ENCODE results near the gene TMEM72.

The TMEM72 gene

DNA sequence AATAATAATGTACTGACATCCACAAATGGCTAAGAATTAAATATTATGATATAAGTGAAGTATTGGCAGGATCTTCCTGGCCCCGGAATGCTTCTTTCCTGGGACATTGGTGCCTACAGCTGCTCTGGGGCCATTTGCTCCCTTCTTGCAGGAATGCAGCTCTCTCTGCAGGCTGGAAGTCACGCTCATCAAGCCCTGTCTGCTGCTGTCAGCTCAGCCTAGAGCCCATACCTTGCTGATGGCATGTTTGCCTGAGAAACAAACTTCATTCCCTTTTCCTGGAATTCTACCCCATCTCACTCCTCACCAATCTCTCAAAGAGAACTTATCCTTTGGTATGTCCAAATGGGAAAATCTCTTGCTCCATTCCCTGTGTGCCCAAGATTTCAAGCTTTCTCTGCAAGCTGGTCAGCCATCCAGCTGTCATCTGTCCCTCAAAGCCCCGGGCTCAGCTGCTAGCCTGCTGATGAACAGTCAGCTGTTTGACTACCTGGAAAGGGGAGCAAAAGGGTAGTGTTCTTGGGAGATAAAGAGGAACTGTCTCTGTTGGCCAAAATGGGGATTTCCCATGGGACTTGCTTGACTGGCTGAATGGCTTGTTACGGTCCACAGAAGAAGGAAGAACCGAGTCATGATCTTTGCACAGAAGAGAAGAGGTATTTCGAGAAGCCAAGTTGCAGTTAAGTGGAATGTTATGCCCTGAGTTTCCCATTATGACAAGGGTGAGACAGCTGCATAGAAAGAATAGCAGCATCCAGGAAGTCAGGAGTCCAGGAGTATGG lies 36.4 kb downstream of the TMEM72 start:
- DNase-seq (ENCODE audit: low spot score), result peak; percentile 50
- TF ChIP-seq, protein P1, sequence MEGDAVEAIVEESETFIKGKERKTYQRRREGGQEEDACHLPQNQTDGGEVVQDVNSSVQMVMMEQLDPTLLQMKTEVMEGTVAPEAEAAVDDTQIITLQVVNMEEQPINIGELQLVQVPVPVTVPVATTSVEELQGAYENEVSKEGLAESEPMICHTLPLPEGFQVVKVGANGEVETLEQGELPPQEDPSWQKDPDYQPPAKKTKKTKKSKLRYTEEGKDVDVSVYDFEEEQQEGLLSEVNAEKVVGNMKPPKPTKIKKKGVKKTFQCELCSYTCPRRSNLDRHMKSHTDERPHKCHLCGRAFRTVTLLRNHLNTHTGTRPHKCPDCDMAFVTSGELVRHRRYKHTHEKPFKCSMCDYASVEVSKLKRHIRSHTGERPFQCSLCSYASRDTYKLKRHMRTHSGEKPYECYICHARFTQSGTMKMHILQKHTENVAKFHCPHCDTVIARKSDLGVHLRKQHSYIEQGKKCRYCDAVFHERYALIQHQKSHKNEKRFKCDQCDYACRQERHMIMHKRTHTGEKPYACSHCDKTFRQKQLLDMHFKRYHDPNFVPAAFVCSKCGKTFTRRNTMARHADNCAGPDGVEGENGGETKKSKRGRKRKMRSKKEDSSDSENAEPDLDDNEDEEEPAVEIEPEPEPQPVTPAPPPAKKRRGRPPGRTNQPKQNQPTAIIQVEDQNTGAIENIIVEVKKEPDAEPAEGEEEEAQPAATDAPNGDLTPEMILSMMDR (IDR thresholded peaks at IDR 0.05; ENCODE audit: extremely low read depth, missing control alignments), result no peak

DNA sequence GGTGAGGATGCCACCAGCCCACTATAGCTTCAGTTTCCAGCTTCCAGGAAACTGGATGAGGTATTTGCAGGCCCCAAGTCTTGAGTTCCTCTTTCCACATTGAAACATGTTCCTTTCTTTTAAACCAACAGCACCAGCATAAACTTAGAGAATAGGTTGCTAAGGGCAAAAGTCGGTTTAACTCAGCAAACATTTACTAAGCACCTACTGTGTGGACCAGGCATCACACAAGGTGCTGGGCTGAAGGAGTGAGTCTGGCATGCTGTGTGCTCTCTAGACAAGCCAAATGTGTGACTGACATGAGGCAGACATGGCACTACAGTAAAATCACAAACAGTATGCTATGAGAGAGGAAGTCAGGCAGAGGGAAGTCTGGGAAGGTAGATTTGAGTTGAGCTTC lies 37.5 kb downstream of the TMEM72 start:
- TF ChIP-seq, protein P1 (IDR thresholded peaks at IDR 0.05; ENCODE audit: extremely low read depth, missing control alignments), result no peak

DNA sequence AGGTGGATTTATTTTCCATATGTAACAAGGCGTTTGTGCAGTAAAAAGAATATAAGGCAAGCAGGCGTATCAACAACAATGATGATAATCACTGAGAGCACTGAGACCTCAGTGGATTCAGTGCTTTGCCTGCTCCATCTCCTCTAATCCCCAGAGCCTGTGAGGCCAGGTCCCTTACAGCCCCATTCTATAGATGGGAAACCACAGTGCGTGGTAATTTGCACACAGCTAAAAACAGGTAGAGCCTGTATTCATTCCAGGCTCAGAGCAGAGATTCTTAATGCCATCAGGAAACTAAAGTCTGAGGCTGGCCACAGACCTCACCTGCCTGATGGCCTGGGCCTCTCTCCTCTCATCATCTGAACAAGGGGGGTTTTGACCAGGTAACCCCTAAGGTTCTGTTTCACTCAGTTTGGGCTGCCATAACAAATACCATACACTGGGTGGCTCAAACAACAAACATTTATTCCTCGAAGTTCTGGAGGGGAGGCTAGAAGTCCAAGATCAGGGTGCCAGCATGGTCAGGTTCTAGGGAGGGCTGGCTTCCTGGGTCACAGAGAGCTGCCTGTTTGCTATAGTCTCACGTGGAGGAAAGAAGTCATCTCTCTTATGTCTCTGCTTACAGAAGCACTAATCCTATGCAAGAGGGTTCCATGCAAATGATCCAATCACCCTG lies 38.1 kb downstream of the TMEM72 start:
- TF ChIP-seq, protein P1 (IDR thresholded peaks at IDR 0.05; ENCODE audit: extremely low read depth, missing control alignments), result no peak
- no peak for DNase-seq (ENCODE audit: low spot score)

More for the DNA sequence above, 37.5 kb downstream of the TMEM72 start:
- no peak for DNase-seq (ENCODE audit: low spot score)

DNA sequence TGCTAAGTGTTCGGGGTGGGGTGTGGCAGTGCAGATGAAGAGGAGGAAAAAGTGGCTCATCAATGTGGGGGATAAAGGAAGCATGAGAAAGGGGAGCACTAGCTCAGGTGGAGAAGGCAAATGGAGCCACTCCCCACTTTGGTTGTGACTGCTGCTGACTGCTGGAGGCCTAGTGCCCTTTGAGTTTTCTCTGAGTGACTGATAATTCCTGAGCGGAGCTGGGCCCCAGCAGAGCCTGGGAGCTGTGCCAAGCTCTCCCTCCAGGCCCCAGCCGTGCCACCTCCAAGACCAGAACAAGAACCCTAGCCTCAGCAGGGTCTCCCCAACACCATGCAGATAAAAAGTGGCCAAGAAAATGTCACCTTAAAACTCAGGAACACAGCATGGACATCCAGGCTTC lies 38.8 kb downstream of the TMEM72 start:
- TF ChIP-seq, protein P1 (IDR thresholded peaks at IDR 0.05; ENCODE audit: extremely low read depth, missing control alignments), result no peak
- no peak for DNase-seq (ENCODE audit: low spot score)

DNA sequence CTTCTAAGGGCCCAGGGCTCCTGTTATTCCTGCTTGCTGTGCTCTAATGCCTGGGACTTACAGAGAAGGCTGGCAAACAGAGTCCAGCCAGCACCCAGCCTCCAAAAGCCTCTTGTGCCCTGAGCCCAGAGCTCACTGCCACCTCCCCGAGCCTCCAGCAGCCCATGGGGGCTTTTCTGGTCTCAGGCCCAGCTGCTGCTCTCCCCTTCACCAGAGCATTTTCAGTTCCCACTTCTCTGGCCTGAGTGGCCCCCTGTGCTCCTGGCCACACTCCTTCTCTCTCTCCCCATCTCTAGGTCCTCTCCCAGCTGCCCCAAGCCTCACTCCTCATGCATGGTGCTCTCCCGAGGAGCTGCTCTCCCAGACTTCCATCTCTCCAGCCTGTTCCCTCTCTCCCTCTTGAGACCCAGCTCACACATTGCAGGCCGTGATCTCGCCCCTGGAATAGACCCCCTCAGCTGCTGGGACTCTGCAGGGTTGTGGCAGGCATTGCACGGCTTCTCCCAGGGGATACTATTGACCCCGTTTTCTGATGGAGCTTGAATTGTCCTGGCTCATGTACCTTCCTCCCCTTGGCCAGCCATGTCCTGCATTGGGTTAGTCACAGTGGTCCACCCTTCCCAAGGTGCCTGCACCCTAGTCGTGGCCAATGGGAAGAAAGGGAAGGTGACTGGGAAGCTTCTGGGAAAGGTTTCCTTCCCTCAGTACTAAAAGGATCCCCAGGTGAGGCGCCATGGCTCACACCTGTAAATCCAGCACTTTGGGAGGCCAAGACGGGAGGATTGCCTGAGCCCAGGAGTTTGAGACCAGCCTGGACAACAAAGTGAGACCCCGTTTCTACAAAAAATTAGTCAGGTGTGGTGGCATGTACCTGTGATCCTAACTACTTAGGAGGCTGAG lies 39.4 kb downstream of the TMEM72 start:
- TF ChIP-seq, protein P1 (IDR thresholded peaks at IDR 0.05; ENCODE audit: extremely low read depth, missing control alignments), result no peak
- DNase-seq (ENCODE audit: low spot score), result no peak

DNA sequence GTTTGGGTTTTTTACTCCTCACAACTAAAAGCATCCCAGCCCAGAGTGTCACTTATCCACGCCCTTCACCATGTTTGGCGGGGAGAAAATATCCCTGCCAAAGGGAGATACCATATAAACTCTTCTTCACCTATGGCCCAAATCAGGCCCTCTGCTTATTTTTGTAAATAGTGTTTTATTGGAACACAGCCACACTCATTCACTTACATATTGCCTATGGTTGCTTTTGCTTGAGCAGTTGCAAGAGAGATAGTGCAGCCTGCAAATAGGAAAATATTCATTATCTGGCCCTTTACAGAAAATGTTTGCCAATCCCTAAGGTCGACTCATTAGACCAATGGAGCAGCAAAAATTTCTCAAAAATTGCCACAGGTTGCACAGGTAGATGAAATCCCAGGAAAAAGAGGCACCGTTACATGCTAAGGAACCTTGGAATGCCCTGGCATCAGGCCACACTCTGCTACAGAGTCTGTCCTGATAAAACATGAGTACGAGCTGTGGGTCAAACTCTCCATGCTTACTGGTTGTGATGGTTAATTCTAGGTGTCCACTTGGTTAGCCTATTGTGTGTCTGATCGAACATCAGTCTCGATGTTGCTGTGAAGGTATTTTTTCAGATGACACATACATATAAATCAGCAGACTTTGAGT lies 40.6 kb downstream of the TMEM72 start:
- DNase-seq (ENCODE audit: low spot score), result no peak
- TF ChIP-seq, protein P1 (IDR thresholded peaks at IDR 0.05; ENCODE audit: extremely low read depth, missing control alignments), result no peak

All from GM20000 (cell line).